Activated B cell treated with CpG ODN at 0.5 μM for 24 hours (primary cell): ENCODE measurements around the gene KIAA0232. TPM values are rescaled to one million over a fixed set of nuclear protein-coding genes. Genes with fewer than 3 reads are reported as not detected.

ENCODE experiments used
- ATAC-seq: fragments of 200-7000 bp; cut with Tn5 transposase; one replicate; pipeline ENCODE4 v1.10.0; 2021; ENCODE audit warnings: low read depth, mild to moderate bottlenecking, moderate library complexity
- CTCF ChIA-PET: fragments of 350-600 bp; sonication (Branson Sonifier 250); formaldehyde crosslinking; loops from one replicate; lab custom pipeline; 2021; ENCODE audit warnings: antibody characterized with exemption; lab: Charles Lee
- POLR2A ChIA-PET: fragments of 350-600 bp; sonication (Branson Sonifier 250); formaldehyde crosslinking; loops from one replicate; lab custom pipeline; 2021; ENCODE audit warnings: antibody characterized with exemption; lab: Charles Lee
- DNase-seq: peaks from one replicate; pipeline ENCODE4 v3.0.0; 2022
- H3K27ac Mint-ChIP-seq: one replicate; pipeline ENCODE4 v1.8.0; 2020; ENCODE audit warnings: mixed read lengths
- H3K27me3 Mint-ChIP-seq: one replicate; pipeline ENCODE4 v1.8.0; 2021; ENCODE audit warnings: mixed read lengths
- H3K36me3 Mint-ChIP-seq: one replicate; pipeline ENCODE4 v1.8.0; 2021; ENCODE audit warnings: low read depth, mixed read lengths
- H3K4me1 Mint-ChIP-seq: one replicate; pipeline ENCODE4 v1.8.0; 2021; ENCODE audit warnings: mixed read lengths
- H3K4me3 Mint-ChIP-seq: one replicate; pipeline ENCODE4 v1.8.0; 2020; ENCODE audit warnings: mild to moderate bottlenecking, mixed read lengths
- H3K9me3 Mint-ChIP-seq: one replicate; pipeline ENCODE4 v1.8.0; 2020; ENCODE audit warnings: mixed read lengths
- CTCF ChIP-seq: fragments of 200-600 bp; IDR thresholded peaks from one replicate; pipeline ENCODE4 v1.8.0; 2022; ENCODE audit warnings: antibody characterized with exemption, mild to moderate bottlenecking
- intact Hi-C: fragments of 100-400 bp; cut with micrococcal nuclease; formaldehyde crosslinking; loops from one replicate; pipeline ENCODE4 v1.15.1; 2024
- total RNA-seq: library from RNA; stranded (reverse); gene quantifications from 2 replicates; pipeline ENCODE4 v1.2.3, GENCODE V29; 2022

The KIAA0232 gene
- total RNA-seq, 1 donor from 2014 or later: 15.5 TPM

GRCh38 chr4:6892190-6892908, 109.8 kb downstream of the KIAA0232 start:
- no peak overlapping the region for H3K27ac Mint-ChIP-seq
- ChIA-PET POLR2A (no interaction called here), CTCF (no interaction called here)
- intact Hi-C loops: no loop called here
- H3K27me3 Mint-ChIP-seq: no peaks in the 10 kb centered on the region
- TF ChIP-seq CTCF: no peak
- ATAC-seq (no peak), DNase-seq (no peak)
- H3K9me3 Mint-ChIP-seq: peaks cover 6% of the 10 kb centered on the region
- H3K4me3 Mint-ChIP-seq: no peak overlapping the region
- no peaks in the 10 kb centered on the region for H3K36me3 Mint-ChIP-seq
- peaks cover 14% of the 10 kb centered on the region for H3K4me1 Mint-ChIP-seq

GRCh38 chr4:6892909-6893202, 110.3 kb downstream of the KIAA0232 start:
- CTCF ChIA-PET: no interaction called here
- Mint-ChIP-seq H3K4me1 (peaks cover 10% of the 10 kb centered on the region), H3K36me3 (no peaks in the 10 kb centered on the region), H3K9me3 (peaks cover 6% of the 10 kb centered on the region), H3K4me3 (no peak overlapping the region), H3K27ac (no peak overlapping the region), H3K27me3 (no peaks in the 10 kb centered on the region)
- no peak for DNase-seq
- POLR2A ChIA-PET: no interaction called here
- intact Hi-C loops: no loop called here
- no peak for ATAC-seq
- TF ChIP-seq CTCF: no peak

- no peak for ATAC-seq
These were observed 111.0 kb downstream of the KIAA0232 start for GRCh38 chr4:6893449-6894085.

GRCh38 chr4:6894086-6894478, 111.6 kb downstream of the KIAA0232 start:
- H3K4me1 Mint-ChIP-seq: peaks cover 11% of the 10 kb centered on the region
- ChIA-PET POLR2A (no interaction called here), CTCF (no interaction called here)
- ATAC-seq: no peak
- intact Hi-C loops: no loop called here
- H3K9me3 Mint-ChIP-seq: peaks cover 6% of the 10 kb centered on the region
- no peak for DNase-seq
- TF ChIP-seq CTCF: no peak
- H3K4me3 Mint-ChIP-seq: no peak overlapping the region
- no peak overlapping the region for H3K27ac Mint-ChIP-seq
- H3K27me3 Mint-ChIP-seq: no peaks in the 10 kb centered on the region
- H3K36me3 Mint-ChIP-seq: no peaks in the 10 kb centered on the region

More at GRCh38 chr4:6893449-6894085, 111.0 kb downstream of the KIAA0232 start:
- TF ChIP-seq CTCF: no peak
- no peak overlapping the region for H3K27ac Mint-ChIP-seq
- peaks cover 6% of the 10 kb centered on the region for H3K9me3 Mint-ChIP-seq
- ChIA-PET POLR2A (no interaction called here), CTCF (interaction anchor here (0.6 kb wide), 1 partner anchor 24 kb away, joined by 3 read pairs; no protein-coding TSS in a partner anchor)
- no peak for DNase-seq
- H3K4me3 Mint-ChIP-seq: no peak overlapping the region
- peaks cover 6% of the 10 kb centered on the region for H3K4me1 Mint-ChIP-seq
- no peaks in the 10 kb centered on the region for H3K27me3 Mint-ChIP-seq
- no peaks in the 10 kb centered on the region for H3K36me3 Mint-ChIP-seq
- intact Hi-C loops: no loop called here

GRCh38 chr4:6894528-6895498, 112.3 kb downstream of the KIAA0232 start:
- ChIA-PET POLR2A (no interaction called here), CTCF (no interaction called here)
- intact Hi-C loops: no loop called here
- Mint-ChIP-seq H3K27me3 (no peaks in the 10 kb centered on the region), H3K4me1 (peaks cover 11% of the 10 kb centered on the region), H3K27ac (no peak overlapping the region), H3K9me3 (peaks cover 6% of the 10 kb centered on the region), H3K4me3 (no peak overlapping the region), H3K36me3 (no peaks in the 10 kb centered on the region)
- ATAC-seq: no peak
- no peak for TF ChIP-seq CTCF
- DNase-seq: no peak
